C4-2B (cell line): ENCODE results near the gene PLXNA2.

Experiments used
- H3K27ac ChIP-seq: fragments of 450-650 bp; 2 replicates; pipeline ENCODE4 v1.5.1; 2017
- ZFX ChIP-seq: fragments of 450-650 bp; IDR thresholded peaks from 2 replicates; pipeline ENCODE4 v1.6.1; 2017
- TF ChIP-seq, protein P1 (sequence below): fragments of 450-650 bp; conservative IDR thresholded peaks from 2 replicates; pipeline ENCODE4 v1.5.1; 2017; ENCODE audit warnings: mild to moderate bottlenecking

Gene PLXNA2, protein sequence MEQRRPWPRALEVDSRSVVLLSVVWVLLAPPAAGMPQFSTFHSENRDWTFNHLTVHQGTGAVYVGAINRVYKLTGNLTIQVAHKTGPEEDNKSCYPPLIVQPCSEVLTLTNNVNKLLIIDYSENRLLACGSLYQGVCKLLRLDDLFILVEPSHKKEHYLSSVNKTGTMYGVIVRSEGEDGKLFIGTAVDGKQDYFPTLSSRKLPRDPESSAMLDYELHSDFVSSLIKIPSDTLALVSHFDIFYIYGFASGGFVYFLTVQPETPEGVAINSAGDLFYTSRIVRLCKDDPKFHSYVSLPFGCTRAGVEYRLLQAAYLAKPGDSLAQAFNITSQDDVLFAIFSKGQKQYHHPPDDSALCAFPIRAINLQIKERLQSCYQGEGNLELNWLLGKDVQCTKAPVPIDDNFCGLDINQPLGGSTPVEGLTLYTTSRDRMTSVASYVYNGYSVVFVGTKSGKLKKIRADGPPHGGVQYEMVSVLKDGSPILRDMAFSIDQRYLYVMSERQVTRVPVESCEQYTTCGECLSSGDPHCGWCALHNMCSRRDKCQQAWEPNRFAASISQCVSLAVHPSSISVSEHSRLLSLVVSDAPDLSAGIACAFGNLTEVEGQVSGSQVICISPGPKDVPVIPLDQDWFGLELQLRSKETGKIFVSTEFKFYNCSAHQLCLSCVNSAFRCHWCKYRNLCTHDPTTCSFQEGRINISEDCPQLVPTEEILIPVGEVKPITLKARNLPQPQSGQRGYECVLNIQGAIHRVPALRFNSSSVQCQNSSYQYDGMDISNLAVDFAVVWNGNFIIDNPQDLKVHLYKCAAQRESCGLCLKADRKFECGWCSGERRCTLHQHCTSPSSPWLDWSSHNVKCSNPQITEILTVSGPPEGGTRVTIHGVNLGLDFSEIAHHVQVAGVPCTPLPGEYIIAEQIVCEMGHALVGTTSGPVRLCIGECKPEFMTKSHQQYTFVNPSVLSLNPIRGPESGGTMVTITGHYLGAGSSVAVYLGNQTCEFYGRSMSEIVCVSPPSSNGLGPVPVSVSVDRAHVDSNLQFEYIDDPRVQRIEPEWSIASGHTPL (N-terminal part only)

DNA sequence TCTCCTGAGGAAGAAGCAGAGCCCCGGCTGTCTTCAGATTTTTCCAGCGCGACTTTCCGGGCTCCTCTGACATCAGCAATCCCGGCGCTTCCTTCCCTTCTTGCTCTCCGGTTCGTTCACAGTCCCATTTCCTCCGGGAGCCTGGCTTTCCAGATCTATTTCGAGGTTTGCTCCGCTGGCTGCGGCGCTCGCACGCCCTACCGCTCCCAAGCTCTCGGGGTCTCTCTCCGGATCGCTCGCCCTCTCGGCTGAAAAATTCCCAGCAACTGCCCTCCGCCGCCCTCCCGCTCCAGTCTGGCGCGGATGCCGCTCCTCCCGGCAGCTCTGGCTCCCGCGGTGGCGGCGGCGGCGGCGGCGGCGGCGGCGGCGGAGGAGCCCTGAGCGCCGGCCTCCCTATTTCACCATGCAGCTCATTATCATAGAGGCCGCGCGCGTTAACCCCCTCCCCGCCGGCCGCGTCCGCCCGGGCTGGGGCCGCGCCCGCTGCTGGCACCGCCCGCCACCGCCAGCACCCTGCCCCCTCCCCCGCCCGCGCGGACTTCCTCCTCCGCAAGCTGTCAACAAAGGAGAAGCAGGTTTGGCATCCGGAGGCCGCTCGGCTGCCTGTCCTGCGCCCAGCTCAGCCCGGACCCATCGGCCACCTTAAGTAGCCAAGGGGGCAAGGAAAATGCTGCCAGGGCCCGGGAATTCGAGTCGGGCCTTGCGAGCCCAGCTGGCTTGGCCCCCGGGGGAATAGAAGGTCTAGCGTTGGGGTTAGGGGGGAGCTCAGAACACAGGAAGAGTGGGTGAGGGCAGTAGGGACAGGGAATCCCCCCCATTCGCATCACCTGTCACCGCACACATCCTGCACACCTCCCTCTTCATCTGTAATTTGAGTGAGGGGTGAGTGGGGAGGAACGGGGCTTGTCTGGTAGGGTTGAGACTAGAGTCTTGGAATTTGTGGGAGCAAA, at the start of gene PLXNA2:
TSS of gene PLXNA2 (minus strand) at position 418 of the 950 bp plus-strand sequence. CDS start 26,462 bp downstream, outside the sequence.
- no peak for TF ChIP-seq ZFX
- TF ChIP-seq, protein P1, sequence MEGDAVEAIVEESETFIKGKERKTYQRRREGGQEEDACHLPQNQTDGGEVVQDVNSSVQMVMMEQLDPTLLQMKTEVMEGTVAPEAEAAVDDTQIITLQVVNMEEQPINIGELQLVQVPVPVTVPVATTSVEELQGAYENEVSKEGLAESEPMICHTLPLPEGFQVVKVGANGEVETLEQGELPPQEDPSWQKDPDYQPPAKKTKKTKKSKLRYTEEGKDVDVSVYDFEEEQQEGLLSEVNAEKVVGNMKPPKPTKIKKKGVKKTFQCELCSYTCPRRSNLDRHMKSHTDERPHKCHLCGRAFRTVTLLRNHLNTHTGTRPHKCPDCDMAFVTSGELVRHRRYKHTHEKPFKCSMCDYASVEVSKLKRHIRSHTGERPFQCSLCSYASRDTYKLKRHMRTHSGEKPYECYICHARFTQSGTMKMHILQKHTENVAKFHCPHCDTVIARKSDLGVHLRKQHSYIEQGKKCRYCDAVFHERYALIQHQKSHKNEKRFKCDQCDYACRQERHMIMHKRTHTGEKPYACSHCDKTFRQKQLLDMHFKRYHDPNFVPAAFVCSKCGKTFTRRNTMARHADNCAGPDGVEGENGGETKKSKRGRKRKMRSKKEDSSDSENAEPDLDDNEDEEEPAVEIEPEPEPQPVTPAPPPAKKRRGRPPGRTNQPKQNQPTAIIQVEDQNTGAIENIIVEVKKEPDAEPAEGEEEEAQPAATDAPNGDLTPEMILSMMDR = no peak
- H3K27ac ChIP-seq = peak within 1 kb of the TSS; percentile 14; the same call in 1 of the 2 replicates

DNA sequence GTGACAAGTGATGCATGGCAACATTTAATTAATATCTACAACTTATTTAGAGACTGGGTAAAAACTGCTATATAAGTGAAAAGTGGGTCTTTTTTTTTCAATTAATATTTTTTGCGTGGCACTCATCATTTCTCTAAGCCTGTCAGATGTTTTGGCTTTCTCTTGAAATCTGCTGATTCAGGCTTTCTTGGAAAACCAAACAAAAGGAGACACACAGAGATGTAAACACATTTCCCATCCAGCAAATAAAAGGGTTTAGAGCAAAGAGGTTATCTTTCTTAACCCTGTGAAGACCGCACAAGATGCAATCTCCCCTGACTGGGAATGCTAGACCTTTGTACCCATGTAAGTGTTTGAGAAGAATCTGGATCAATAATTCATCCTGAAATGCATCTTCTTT, 48.7 kb upstream of the PLXNA2 start:
- no peak overlapping the region for H3K27ac ChIP-seq
- TF ChIP-seq, protein P1 = no peak
- TF ChIP-seq ZFX = no peak

DNA sequence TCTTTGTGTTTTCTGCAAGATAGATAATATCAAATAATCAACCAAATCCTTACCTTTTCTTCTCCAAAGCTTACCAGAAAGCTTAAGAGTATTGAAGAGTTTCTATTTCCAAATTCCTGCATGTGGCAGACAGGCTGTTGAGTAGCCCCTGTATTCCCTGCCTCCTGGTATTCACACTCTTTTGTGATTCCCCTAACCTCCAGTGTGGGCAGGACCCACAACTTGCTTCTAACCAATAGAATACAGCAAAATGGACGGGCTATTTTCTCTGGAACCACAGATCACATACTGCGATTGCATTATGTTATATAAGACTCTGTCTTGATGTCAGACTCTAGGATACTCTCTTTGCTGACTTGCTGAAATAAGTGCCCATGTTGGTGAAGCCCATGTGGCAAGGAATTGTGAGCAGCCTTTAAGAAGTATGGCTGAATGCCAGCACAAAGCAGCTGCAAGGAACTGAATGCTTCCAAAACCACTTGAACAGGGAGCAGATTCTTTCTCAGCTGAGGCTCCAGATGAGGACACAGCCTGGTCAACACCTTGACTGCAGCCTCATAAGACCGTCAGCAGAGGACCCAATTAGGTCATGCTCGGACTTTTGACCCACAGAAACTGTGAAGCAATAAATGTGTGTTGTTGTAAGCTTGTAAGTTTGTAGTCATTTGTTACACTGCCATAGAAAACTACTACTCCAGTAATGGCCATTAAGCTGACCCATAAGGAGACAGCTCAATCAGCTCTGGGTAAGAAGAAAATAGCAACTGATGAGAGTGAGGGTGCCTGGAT, 47.9 kb upstream of the PLXNA2 start:
- TF ChIP-seq, protein P1 = no peak
- peak overlapping the region; percentile 28; the same call in 1 of the 2 replicates for H3K27ac ChIP-seq

DNA sequence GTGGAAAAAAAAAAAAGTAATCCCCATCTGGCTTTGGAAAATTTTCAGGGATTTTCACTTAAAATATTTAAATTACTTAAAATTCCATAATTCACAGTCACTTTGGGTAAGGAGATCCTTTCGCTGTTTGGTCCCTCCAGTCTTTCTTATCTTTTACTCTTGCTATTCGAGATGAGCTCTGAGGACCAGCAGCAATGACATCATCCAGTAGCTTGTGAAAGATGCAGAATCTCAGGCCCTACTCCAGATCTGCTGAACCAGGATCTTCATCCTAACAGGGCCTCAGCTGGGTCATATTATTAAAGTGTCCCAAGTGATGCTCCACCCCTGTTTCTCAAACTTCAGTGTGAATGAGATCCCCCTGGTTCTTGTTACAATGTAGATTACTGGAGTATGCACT, 46.9 kb upstream of the PLXNA2 start:
- TF ChIP-seq, protein P1 = no peak
- TF ChIP-seq ZFX = no peak
- H3K27ac ChIP-seq = no peak overlapping the region

DNA sequence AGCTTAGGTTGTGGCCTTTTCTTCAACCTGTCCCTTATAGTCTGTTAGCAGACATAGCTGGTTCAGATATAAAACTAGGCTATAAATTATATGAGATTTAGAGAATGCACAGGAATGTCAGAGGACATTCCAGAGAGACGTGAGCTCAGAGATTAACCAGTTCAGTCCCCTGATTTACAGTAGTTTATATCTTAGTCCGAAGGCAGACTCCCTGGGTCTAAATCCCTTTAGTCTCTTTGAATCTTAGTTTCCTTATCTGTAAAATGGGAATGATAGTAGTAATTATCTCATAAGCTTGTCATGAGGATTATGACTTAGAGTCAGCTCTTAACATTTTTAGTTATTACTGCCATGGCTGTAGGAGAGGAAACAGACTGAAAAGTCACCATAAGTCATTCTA, 45.5 kb upstream of the PLXNA2 start:
- no peak for TF ChIP-seq ZFX
- TF ChIP-seq, protein P1 = no peak
- no peak overlapping the region for H3K27ac ChIP-seq

DNA sequence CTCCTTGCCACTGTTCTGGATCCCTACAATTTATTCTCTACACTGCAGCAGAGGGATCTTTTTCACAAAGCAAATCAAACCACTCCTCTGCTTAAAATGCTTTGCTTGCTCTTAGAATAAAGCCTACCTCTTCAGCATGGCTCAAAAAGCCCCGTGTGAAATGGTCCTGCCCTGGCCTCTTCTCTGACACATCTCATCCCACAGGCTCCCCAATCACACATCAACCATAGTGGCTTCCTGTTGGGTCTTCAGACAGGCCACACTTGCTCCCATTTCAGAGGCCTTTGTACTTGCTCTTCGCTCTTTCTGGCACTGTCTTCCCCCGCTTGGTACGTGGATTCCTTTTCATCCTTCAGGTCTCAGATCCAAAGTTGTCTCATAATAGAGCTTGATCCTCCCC, 44.3 kb upstream of the PLXNA2 start:
- no peak overlapping the region for H3K27ac ChIP-seq
- no peak for TF ChIP-seq ZFX
- TF ChIP-seq, protein P1 = no peak
